G401 (cell line): ENCODE data around the gene OCA2. TPM values are rescaled to one million over a fixed set of nuclear protein-coding genes. Genes with fewer than 3 reads are reported as not detected.

Experiments
- DNase-seq: peaks from one replicate; pipeline ENCODE4 v3.0.0-alpha.2; 2015; ENCODE audit warnings: low spot score
- in situ Hi-C: cut with HindIII; loops from 2 replicates; pipeline ENCODE4 v1.10.0; 2016; ENCODE audit warnings: low sequenced_read_pairs, mixed read lengths
- total RNA-seq: library from RNA; depleted of rRNA; stranded (reverse); fragments of >200 nt; shearing (Covaris generic); gene quantifications from 2 replicates; pipeline ENCODE4 v1.2.3, GENCODE V29; 2014

OCA2 gene
- total RNA-seq, 1 experiment from 2014 or later: 4.1 TPM

DNA sequence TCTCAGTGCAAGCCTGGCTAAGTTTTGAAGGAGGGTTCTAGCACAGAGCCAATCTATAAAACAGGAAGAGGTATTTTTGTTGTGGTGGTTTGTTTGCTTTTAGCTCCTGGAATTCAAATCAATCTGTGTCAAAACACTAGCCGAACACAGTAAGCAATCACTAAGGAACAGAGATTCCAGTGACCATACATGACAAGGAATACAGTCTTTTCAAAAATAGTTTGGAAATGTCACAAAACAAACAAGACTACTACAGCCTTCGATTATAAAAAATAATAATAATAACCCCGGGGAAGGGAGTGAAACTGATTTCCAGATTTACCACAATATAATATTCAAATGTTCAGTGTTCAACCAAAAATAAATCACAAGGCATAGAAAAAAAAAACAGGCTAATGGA is 166.5 kb downstream of the OCA2 start:
- DNase-seq: no peak
- in situ Hi-C loops: no loop called here

DNA sequence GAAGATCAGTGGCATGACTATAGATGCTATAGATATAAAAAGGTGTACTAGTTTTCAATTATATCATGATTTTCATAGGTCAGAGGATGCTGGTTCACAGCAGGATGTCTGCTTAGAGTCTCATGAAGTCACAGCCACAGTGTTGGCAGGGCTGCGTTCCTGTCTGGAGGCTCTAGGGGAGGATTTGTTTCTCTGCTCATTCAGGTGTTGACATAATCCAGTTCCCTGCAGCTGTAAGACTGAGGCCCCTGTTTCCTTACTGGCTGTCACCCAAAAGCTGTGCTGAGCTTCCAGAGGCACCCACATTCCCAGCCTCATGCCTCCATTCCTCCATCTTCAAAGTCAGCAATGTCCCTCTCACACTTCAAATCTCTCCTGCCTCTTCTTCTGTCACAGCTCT is 170.7 kb downstream of the OCA2 start:
- no peak for DNase-seq
- in situ Hi-C loops: no loop called here

DNA sequence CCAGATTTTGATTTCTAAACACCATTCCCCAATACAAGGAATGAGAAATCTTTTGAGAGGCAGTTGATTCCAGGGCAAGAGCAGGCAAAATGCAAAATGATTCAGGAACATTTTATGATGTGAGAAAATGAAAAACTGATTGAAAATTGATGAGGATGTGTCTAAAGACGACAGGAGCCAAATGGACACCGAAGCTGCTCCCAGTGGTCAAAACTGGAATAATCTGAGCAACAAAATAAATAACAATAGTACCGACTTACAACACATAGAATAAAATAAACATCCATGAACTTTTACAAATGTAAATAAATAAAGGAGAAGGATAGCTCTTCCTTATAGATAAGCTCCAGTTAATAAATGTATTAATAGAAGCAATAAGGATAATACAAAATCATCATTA is 186.8 kb downstream of the OCA2 start:
- in situ Hi-C loops: no loop called here
- DNase-seq: no peak

DNA sequence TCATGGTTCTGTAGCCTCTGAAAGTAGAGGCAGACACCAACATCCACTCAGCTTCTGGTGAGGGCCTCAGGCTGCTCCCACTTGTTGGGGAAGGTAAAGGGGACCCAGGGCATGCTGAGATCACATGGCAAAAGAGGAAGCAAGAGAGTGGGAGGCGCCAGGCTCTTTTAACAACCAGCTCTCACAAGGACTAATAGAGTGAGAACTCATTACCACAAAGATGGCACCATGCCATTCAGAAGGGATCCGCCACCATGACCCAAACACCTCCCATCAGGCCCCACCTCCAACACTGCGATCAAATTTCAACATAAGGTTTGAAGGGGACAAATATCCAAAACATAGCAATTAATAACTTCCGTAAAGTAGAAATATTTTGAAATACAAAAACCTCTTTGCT is 192.3 kb downstream of the OCA2 start:
- no peak for DNase-seq
- in situ Hi-C loops: no loop called here

DNA sequence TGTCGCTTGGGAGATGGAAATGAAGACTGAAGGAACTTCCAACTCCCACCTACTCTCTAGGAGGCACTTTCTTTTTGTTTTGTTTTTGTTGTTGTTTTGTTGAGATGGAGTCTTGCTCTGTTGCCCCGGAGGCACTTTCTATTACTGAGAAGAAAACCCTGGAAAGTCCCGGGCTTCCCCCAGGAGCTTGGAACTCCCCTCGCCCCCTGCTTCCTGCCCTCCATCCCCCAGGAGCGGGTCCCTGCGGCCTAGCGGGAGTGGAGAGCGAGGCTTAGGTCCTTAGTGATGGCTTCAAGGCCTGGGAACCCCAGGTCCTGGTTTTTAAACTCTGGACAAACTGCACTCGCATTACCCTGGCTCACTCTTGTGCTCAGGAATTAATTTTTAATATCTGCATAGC is 195.7 kb downstream of the OCA2 start:
- in situ Hi-C loops: no loop called here
- no peak for DNase-seq

DNA sequence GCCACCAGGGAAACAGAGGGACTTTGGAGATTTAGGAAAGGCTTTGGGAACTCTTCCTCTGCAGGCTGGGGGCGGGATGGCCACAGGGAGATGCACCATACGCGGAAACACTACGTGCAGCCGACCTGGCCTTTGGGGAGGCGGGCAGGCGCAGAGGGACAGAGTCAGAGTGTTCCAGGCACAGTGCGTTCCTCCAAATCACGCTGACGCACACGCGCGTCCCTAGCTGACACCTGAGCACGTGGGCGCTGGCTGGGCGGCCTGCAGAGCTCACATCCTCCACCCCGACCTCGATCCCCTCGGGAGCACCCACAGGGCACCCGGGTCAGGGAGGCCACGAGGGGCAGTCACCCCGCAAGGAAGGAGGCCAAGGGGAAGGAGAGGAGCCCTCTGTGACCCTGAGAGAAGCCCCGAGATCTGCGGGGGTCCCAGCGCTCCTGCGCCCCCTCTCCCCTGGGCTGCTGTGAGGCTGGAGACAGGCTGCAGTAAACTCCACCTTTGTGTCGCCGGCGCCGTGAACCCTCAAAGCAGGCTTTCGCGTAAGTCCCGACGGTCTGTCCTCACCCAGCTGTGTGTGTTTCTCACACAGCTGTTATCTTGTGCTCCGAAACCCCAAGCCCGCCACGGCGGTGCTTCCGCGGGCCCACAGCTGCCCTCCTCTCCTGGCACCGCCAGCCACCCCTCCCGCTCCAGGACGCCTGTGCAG is 196.3 kb downstream of the OCA2 start:
- in situ Hi-C loops: no loop called here
- no peak for DNase-seq

DNA sequence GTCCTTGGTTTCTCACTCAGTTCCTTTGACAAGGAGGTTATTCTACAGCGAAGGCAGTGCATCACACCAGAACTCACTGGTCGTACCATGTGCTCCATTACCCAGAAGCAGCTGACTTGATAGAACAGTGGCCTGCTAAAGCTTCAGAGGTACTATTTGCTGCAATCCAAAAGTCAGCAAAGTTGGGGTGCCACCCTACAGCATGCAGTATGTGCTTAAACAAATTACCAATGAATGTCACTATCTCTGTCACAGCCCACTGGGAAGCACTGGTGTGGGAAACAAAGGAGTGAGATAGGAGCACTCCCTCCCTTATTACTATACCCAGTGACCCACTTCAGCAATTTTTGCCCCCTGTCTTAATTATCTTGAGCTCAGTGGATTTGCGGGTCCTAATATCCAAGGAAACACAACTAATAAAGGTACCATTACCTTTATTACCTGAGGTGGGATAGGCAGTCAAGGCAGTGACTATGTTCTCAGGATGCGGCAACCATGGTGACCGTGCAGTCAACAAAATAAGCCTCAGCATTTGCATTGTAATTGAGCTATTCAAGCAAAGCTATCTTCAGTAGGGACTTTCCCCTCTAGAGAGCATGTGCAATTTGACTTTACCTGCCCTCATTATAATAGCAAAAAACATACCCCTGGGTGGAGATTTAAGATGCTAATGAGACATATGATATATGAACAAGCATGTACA is 199.4 kb downstream of the OCA2 start:
- no peak for DNase-seq
- in situ Hi-C loops: no loop called here

DNA sequence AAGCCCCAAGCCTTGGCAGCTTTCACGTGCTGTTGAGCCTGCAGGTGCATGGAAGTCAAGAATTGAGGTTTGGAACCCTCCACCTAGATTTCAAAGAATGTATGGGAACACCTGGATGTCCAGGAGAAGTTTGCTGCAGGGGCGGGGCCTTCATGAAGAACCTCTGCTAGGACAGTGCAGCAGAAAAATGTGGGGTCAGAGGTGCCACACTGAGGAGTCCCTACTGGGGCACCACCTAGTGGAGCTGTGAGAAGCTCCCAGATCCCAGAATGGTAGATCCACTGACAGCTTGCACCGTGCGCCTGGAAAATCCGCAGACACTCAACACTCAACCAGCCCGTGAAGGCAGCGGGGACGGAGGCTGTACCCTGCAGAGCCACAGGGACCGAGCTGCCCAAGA is 201.6 kb downstream of the OCA2 start:
- in situ Hi-C loops: no loop called here
- DNase-seq: no peak

DNA sequence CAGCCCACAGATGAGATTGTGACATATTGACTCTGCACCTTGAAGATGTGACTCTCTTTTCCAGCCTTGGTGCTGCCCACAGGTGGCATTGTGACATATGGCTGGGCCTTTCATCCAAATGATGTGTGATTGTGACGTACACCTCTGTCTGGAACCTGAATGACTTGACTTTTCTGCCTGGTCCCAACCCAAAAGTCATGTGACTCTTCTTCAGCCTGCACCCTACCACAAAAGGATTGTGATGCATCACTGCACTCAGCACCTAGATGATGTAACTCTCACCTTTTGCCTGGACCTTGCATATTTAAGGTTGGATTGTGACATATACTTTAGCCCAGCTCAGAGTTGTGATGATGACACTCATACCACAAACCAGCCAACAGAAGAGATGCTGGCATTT is 204.5 kb downstream of the OCA2 start:
- in situ Hi-C loops: no loop called here
- DNase-seq: no peak

DNA sequence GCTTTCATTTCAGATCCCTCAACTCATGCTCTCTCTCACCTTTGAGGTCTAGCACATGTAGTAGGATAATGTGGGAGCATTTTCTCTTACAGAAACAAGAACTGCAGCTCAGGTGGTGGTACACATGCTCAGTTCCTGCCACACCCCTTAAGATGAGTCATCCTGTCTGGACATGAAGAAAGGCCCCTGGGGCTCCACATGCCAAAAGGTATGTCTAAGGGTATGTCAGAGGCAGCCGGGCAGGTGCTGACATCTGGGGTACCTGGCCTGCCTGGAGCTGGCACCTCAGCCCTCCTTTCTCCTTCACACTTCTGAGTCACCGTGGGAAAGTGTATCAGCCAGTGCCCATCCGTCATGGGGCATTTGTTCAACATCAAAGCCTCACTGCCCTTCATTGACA is 209.9 kb downstream of the OCA2 start:
- in situ Hi-C loops: no loop called here

DNA sequence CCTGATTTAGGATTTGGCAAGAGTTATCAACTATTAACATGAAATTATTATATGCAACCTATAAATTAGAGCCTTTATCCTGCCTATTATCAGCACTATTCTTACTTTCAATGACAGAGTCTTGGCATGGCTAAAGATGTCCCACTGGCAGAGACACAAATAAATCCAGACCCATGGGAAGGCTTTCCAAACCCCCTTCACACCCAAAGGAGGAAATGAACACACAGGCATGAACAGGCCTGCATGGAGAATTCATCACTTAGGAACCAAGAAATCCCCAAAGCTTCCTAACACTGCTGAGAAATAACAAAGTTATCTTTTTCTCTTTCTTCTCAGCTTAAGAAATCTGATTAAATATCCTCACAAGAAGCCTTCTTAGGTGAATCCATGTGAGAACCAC is 213.9 kb downstream of the OCA2 start:
- in situ Hi-C loops: no loop called here
- no peak for DNase-seq

More for the DNA sequence above, 209.9 kb downstream of the OCA2 start:
- no peak for DNase-seq

DNA sequence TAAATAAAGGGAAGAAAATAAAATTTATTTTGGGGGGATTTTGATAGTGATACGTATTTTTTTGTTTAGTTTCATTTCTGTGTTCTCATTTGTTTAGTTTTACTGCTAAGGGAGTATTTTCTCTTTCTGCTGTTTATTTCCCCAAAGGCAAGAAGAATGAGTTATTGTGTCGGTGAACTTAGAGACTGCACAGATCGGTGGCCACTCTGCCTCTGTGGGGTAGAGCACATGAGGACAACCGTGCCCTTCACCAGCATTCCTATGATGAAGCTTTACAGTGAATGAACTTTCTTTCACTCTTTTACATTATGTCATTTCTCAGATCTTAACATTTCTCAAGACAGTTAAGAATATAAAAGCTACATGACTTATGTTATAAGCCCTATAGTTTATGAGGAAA is 214.4 kb downstream of the OCA2 start:
- DNase-seq: no peak
- in situ Hi-C loops: no loop called here

DNA sequence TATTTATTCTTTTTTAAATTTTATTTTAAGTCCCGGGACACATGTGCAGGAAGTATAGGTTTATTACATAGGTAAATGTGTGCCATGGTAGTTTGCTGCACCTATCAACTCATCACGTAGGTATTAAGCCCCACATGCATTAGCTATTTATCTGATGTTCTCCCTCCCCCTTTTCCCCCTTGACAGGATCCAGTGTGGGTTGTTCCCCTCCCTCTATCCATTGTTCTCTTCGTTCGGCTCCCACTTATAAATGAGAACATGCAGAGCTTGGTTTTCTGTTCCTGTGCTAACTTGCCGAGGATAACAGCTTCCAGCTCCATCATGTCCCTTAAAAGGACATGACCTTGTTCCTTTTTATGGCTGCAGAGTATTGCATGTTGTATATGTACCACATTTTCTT is 220.3 kb downstream of the OCA2 start:
- in situ Hi-C loops: no loop called here
- DNase-seq: no peak

DNA sequence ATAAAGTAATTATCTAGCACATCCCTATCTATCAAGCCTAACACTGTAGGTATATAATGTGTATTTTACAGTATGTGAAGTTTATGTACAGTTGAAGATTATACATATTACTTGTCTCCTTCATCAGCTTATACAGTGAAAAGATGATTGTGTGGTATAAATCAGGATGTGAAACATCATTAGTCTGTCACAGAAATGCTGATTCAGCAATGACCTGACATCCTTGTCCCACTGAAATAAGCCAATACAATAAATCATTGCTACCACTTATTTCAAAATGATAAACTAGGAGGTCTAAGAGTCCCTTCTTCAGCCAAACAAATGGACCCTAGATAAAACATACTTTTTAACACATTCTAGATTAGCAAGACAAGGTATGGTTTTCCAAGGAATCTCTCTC is 225.3 kb downstream of the OCA2 start:
- in situ Hi-C loops: no loop called here
- no peak for DNase-seq

DNA sequence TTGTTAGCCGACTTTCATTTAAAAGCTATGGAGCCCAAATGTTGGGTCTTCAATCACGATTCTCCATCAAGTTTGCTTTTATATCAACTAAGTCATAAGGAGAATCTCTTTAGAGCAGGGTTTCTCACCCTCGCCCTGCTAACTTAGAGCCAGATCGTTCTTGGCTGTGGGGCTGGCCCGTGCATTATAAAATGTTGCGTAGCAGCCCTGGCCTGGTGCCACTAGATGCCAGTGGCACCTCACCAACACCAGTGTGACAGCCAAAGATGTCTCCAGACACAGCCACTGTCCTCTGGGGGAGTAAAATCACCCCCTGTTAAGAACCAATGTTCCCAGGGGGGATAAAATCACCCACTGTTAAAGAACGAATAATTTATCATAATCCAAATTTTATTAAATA is 226.1 kb downstream of the OCA2 start:
- in situ Hi-C loops: no loop called here
- no peak for DNase-seq

DNA sequence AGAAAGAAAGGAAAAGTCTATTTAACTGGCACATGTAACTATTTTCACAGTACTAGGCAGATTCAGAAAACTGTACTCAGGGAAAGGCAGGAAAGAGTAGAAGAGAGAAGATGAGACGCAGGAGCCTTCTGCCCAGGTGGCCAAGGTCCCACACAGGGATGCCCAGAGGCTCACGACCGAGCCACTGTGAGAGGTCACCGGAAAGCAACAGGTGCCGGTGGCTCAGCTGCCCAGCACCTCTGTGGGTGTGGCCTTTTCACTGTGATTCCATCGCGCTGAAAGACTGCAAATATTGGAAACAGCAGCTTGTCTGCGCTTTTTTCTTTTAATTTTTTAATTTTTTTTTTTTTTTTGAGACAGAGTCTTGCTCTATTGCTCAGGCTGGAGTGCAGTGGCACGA is 226.8 kb downstream of the OCA2 start:
- in situ Hi-C loops: no loop called here
- DNase-seq: no peak

DNA sequence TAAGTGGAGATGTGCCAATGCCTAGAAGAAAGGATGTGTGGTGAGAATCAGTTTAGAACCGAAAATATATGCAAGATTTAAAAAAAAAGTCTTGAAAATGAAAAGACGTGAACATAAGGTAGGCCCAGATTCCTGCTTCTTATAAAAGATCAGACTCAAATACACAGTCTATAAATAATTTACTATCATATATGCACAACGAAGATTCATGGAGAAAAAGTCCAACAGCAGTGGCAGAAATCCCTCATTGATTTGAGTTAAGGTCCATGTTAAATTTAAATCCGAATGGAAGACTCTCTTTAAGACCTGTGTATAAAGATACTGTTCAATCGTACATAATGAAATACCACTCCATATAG is 227.2 kb downstream of the OCA2 start:
- DNase-seq: no peak
- in situ Hi-C loops: no loop called here

DNA sequence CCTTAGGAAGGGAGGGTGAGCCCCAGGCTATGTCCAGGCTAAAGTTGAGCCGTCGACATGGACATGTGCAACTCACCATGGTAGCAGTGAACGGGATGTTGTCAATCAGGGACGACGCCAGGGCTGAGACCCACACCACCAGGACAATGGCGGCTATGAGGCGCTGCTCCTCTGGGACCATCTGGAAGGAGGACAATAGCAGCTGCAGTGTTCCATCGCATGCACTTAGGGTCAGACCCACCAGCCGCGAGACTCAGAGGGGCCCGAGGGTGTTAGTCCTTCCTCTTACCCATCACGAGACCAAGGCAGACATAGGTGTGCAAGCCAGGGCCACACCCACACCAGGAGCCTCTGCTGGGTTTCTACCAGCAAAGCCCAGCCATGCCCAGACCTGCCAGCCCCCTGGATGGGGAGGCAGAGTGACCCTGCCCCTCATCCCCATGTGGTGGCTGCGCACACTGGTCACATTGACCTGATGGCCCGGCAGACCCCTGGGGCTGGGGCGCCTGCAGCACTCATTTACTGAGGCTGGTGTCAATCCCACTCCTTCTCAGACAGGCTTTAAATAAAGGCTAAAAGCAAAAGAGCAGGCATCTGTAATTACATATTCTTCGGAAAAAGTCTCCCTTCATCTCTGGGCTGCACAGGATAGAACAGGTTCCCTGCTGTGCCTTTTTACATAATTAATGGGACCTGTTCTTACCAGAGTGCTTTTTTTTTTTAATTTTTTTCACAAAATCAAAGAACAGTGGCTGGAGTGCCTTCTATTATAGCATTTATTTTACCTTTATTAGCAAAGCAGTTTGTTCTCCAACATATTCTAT is 227.8 kb downstream of the OCA2 start:
- in situ Hi-C loops: no loop called here
- no peak for DNase-seq

DNA sequence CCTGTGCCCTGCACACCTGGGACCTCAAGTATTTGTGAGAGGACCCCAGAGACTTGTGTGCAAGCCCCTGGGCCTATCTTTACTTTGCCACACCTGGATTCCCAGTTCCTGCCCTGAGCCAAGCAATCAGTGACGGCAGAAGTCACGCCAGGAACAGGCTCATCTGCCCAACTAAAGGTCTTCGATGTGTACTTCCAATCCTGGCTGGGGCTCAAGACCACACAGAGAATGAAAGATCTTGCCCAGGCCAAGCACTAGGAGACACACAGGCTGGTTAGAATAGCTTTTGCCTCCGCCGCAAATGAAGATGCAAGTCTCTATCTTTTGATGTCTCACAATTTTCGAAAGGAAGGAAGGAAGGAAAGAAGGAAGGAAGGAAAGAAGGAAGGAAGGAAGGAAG is 228.8 kb downstream of the OCA2 start:
- DNase-seq: peak; percentile 37
- in situ Hi-C loops: no loop called here

DNA sequence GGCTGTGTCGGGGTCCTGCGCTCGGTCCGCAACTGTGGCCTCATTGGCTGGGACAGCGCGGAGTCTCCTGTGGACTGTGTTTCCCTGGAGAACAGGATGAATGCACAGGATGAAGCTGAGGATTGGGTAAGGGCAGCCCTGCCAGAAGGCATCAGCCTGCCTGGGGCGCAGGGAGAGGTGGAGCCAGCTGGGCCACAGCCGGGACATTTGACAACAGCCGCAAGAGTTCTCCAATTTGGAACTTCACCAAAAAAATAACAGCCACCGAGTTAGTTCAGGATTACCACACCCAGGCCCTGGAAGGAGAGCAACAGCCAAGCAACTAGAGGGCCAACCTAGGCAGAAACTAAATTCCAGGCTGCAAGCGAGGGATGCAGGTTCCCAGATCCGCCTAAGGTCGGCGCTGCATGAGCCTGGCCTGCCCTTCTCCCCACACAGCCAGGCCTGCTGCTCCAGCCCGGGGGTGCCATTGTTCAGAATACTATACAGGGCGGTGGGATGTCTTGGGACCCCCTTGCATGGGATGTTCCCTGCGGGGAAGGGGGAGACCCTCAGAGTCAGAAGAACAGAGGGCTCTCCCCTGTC is 229.3 kb downstream of the OCA2 start:
- peak; percentile 81 for DNase-seq
- in situ Hi-C loops: no loop called here
